Measurements from ENCODE around the gene CMC2.

DNA sequence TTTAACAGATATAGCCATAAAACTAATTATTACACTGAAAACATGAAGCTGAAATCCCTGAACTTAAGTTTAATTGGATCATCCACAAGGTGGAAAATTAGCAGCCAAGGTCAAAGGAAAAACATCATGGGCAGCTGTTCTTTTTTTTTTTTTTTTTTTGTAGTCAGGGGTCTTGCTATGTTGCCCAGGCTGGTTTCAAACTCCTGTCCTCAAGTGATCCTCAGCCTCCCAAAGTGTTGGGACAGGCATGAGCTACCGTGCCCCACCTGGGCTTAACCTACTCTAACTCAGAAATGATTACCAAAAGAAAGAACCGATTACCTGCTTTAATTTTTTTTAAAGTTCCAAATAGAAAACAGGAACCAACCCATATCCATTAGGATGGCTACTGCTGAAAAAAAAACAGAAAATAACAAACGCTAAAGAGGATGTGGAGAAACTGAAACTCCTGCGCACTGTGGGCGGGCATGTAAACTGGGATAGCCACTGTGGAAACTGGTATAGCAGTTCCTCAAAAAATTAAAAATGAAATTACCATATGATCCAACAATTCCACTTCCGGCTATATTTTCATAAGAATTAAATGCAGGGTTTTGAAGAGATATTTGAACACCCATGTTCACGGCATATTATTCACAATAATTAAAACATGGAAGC is 8.6 kb downstream of the CMC2 start:
- TF ChIP-seq POLR2AphosphoS5 (IDR thresholded peaks at IDR 0.05; ENCODE audit: low read depth, low read length): no peak
- no peak for TF ChIP-seq POLR2A (IDR thresholded peaks at IDR 0.05; ENCODE audit: control extremely low read depth in 1 of 2, low read depth in 2 of 2, low read length in 2 of 2)
- TF ChIP-seq, protein P1, sequence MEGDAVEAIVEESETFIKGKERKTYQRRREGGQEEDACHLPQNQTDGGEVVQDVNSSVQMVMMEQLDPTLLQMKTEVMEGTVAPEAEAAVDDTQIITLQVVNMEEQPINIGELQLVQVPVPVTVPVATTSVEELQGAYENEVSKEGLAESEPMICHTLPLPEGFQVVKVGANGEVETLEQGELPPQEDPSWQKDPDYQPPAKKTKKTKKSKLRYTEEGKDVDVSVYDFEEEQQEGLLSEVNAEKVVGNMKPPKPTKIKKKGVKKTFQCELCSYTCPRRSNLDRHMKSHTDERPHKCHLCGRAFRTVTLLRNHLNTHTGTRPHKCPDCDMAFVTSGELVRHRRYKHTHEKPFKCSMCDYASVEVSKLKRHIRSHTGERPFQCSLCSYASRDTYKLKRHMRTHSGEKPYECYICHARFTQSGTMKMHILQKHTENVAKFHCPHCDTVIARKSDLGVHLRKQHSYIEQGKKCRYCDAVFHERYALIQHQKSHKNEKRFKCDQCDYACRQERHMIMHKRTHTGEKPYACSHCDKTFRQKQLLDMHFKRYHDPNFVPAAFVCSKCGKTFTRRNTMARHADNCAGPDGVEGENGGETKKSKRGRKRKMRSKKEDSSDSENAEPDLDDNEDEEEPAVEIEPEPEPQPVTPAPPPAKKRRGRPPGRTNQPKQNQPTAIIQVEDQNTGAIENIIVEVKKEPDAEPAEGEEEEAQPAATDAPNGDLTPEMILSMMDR (IDR thresholded peaks at IDR 0.05; ENCODE audit: control extremely low read depth in 1 of 3, insufficient read depth in 1 of 3, low read depth in 1 of 3, low read length in 3 of 3): no peak
- TF ChIP-seq TAF1 (IDR thresholded peaks at IDR 0.05; ENCODE audit: low read depth, low read length): no peak
- no peak for TF ChIP-seq JUND (IDR thresholded peaks at IDR 0.05; ENCODE audit: low read length)
- TF ChIP-seq MAFK (IDR thresholded peaks at IDR 0.05; ENCODE audit: low read depth, low read length): no peak
- no peak for TF ChIP-seq HDAC2 (IDR thresholded peaks at IDR 0.05; ENCODE audit: borderline replicate concordance in 1 of 2, low read depth in 2 of 2, low read length in 2 of 2)
